SH-SY5Y (cell line): ENCODE results near the gene KRT79.

Source experiments
- GATA2 ChIP-seq: IDR thresholded peaks from 2 replicates; pipeline ENCODE4 v1.6.1; 2011; ENCODE audit warnings: mild to moderate bottlenecking, low read depth, low read length
- GATA3 ChIP-seq: IDR thresholded peaks from 2 replicates; pipeline ENCODE4 v1.6.1; 2011; ENCODE audit warnings: low read depth, mild to moderate bottlenecking, low read length, moderate library complexity

KRT79 gene

DNA sequence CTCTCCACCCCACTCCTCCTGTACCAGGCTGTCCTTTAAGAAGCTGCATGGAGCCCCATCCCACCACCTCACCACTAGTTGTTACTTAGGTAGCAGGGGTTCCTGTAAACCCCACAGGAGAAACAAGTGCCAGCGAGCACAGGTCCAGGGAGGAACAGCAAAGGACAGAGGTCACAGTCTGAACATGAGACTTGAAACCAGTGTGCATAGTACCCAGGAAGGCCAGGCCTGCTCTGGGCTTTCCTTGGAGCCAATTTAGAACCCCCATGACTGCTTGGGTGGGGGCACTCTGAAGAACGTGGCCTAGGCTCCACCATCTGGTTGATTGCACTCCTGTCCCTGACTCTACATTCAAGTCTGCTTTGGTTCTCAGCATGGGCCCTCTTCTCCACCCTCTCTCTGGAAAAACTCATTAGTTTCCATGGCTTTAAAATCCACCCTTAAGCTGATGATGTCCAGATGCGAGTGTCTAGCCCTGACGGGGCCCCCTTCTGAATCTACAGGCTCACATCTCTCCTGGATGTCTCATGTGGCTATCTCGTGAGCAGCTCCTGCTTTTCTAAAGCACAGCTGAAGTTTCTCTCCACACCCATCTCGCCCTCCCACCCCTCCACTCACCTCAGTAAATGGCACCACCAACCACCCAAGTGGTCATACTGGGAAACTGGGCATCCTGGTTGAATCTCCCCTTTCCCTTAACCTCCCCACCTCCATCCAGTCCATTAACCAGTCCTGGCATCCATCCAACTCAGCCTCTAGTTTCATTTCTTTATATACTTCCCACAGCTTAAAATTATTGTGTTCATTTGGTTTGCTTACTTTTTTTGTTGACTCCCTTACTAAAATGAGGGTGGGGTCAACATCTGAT, 46.6 kb downstream of the KRT79 start:
- no peak for TF ChIP-seq GATA2
- no peak for TF ChIP-seq GATA3

GRCh38 chr12:52784909-52785308, 49.2 kb downstream of the KRT79 start:
- no peak for TF ChIP-seq GATA3
- no peak for TF ChIP-seq GATA2

GRCh38 chr12:52783563-52784316, 50.4 kb downstream of the KRT79 start:
- TF ChIP-seq GATA3: no peak
- no peak for TF ChIP-seq GATA2

- no peak for TF ChIP-seq GATA3
- TF ChIP-seq GATA2: no peak
These were observed 51.6 kb downstream of the KRT79 start for GRCh38 chr12:52782502-52782901.

DNA sequence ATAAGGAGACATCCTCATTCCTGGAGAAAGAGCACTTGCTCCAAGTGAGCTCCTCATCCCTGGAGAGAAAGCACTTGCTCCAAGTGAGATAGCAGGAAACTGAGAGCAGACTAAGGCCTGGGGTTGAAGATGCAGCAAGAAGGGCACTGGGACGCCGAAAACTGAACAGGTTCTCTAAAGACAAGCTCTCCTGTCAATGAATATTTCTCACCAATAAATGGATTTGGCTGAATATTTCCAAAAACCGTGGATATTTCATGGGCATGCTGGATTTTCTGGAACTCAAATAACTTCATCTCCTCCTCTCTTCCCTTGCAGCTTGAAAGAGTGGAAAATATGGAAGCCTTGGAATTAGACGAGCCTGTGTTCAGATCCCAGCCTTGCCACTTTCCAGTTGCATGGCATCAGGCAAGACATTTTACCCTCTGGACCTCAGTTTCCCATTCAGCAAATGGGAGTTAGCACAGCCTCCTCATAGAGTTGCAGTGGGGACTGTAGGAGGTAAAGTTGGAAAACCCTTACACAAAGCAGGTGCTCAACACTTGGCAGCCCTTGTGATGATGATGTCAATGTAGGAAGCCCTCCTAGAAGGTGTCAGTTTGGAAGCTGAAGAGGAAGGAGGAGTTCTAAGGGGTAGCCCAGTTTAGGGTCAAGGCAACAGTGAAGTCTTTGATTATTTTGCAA, 52.6 kb downstream of the KRT79 start:
- TF ChIP-seq GATA2: no peak
- TF ChIP-seq GATA3: no peak

- TF ChIP-seq GATA3 (no peak), GATA2 (no peak)
These were observed 54.2 kb downstream of the KRT79 start for GRCh38 chr12:52779914-52780313.

DNA sequence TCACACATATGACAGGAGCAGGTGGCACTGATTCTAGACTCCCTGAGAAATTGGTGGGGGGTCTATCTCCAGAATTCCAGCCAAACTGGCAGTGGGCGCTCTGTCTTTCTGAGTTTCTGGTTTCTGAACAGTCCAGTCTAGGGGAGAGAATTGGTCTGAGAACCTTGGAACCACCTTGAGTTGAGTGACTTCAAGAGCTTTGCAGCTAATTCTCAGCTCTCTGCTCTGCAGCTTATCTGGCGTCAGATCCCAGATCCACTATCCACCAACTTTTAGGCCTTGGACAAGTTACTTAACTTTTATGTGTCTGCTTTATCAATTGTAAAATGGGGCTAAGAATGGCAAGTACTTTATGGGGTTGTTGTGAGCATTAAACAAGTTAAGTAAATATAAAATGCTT, 55.3 kb downstream of the KRT79 start:
- TF ChIP-seq GATA3: no peak
- TF ChIP-seq GATA2: no peak

- TF ChIP-seq GATA3: no peak
- TF ChIP-seq GATA2: no peak
These were observed 56.5 kb downstream of the KRT79 start for GRCh38 chr12:52777566-52777965.

- no peak for TF ChIP-seq GATA2
These were observed 57.2 kb downstream of the KRT79 start, which contains the start of gene KRT76 for GRCh38 chr12:52776913-52777395. Gene KRT76, minus strand, starts transcription at chr12:52777345. Its CDS starts 54 bp downstream, at chr12:52777291.

DNA sequence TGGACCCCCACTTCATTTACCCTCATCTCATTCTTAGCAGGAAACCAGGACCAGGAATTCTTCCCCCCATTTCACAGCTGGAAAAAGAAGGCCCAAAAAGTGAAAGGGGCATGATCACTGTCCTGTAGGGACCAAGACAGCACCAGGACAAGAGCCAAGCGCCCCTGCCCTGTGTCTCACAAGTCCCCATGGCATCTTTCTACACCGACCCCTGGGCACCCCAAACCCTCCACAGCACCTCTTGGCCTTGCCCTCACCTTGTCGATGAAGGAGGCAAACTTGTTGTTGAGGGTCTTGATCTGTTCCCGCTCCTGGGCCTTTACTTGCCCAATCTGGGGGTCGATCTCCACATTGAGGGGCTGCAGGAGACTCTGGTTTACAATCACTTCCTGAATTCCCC, 57.7 kb downstream of the KRT79 start:
- no peak for TF ChIP-seq GATA3
- TF ChIP-seq GATA2: no peak

GRCh38 chr12:52774629-52775250, 59.4 kb downstream of the KRT79 start:
- TF ChIP-seq GATA3 (no peak), GATA2 (no peak)

DNA sequence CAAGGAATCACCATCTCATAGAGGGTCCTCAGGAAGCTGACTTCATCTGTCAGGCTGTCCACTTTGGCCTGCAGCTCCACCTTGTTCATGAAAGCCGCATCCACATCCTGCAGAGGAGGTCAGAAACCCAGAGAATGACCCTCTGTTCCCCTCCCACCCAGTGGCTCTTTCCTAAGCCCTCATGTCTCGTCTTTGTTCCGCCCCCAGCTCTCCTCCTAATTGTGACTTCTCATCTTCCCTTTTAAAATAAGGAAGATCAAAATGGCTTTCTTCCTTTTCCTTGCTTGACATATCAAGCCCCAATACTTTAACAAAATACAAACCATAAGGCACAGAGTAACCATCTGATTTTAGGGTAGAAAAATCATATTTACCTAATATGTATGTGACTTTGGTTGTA, 61.3 kb downstream of the KRT79 start:
- no peak for TF ChIP-seq GATA2
- TF ChIP-seq GATA3: no peak

GRCh38 chr12:52772188-52772587, 61.9 kb downstream of the KRT79 start:
- no peak for TF ChIP-seq GATA2
- TF ChIP-seq GATA3: no peak

DNA sequence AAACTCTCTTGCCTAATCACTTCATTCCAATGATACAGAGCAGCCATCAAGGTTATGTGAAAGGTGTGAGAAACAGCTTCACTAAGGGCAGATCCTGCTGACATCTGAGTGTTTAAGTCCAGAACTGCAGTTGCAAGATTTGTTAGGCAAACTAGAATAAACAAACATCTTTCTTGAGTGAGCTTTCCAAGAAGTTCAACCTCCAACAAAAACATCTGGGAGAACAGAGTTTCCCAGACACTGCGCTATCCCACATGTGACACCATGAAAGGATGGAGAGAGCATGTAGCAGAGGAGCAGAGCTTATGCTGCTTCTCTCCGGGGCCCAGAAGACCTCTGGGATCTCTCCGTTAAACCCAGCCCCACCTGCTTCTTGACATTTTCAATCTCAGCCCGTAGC, 62.6 kb downstream of the KRT79 start:
- TF ChIP-seq GATA3 (no peak), GATA2 (no peak)
